ENCODE results near the gene CBX1. TPM values are rescaled to one million over a fixed set of nuclear protein-coding genes. Genes with fewer than 3 reads are reported as not detected.

Gene CBX1
- total RNA-seq, 1 donor from 2014 or later: 34.0 TPM

- H3K36me3 ChIP-seq: no peaks in the 10 kb centered on the region
- peak overlapping the region; percentile 75 for H3K27ac ChIP-seq
- H3K4me3 ChIP-seq: peak overlapping the region; percentile 82
- ATAC-seq (peak; percentile 40), DNase-seq (peak; percentile 76)
- H3K4me1 ChIP-seq: peaks cover 3% of the 10 kb centered on the region
- no peak for TF ChIP-seq CTCF (IDR thresholded peaks at IDR 0.05)
- no peaks in the 10 kb centered on the region for H3K9me3 ChIP-seq
- intact Hi-C loops (cut with DNase I): no loop called here
- H3K27me3 ChIP-seq: no peaks in the 10 kb centered on the region
These were observed 677 bp downstream of the CBX1 start for GRCh38 chr17:48100591-48101011.

GRCh38 chr17:48100160-48100559 is 1.1 kb downstream of the CBX1 start:
- H3K9me3 ChIP-seq: no peaks in the 10 kb centered on the region
- ATAC-seq (no peak), DNase-seq (no peak)
- H3K27me3 ChIP-seq: no peaks in the 10 kb centered on the region
- H3K4me3 ChIP-seq: peak overlapping the region; percentile 82
- no peaks in the 10 kb centered on the region for H3K36me3 ChIP-seq
- TF ChIP-seq CTCF (IDR thresholded peaks at IDR 0.05): no peak
- peak overlapping the region; percentile 75 for H3K27ac ChIP-seq
- peaks cover 3% of the 10 kb centered on the region for H3K4me1 ChIP-seq
- intact Hi-C loops (cut with DNase I): no loop called here

GRCh38 chr17:48095611-48096010 is 5.7 kb downstream of the CBX1 start:
- ATAC-seq: no peak
- intact Hi-C loops (cut with DNase I): no loop called here

GRCh38 chr17:48093341-48094045 is 7.8 kb downstream of the CBX1 start:
- Histone ChIP-seq H3K4me3 (no peak overlapping the region), H3K4me1 (peaks cover 3% of the 10 kb centered on the region)

More at GRCh38 chr17:48095611-48096010, 5.7 kb downstream of the CBX1 start:
- DNase-seq: no peak
- no peak for TF ChIP-seq CTCF (IDR thresholded peaks at IDR 0.05)
- Histone ChIP-seq H3K4me1 (peaks cover 3% of the 10 kb centered on the region), H3K9me3 (no peaks in the 10 kb centered on the region), H3K36me3 (no peaks in the 10 kb centered on the region), H3K27ac (no peak overlapping the region), H3K27me3 (no peaks in the 10 kb centered on the region), H3K4me3 (no peak overlapping the region)

GRCh38 chr17:48084932-48085331 is 16.3 kb downstream of the CBX1 start:
- ATAC-seq: no peak
- no peak for TF ChIP-seq CTCF (IDR thresholded peaks at IDR 0.05)
- no peak for DNase-seq
- intact Hi-C loops (cut with DNase I): loop anchor here (10.0 kb wide), 1 partner anchor 50 kb away; no protein-coding TSS in a partner anchor
- no peaks in the 10 kb centered on the region for H3K4me1 ChIP-seq
- no peak overlapping the region for H3K4me3 ChIP-seq
- H3K27ac ChIP-seq: no peak overlapping the region
- H3K36me3 ChIP-seq: no peaks in the 10 kb centered on the region
- no peaks in the 10 kb centered on the region for H3K27me3 ChIP-seq
- no peaks in the 10 kb centered on the region for H3K9me3 ChIP-seq

More at GRCh38 chr17:48093341-48094045, 7.8 kb downstream of the CBX1 start:
- Histone ChIP-seq H3K27ac (no peak overlapping the region), H3K9me3 (no peaks in the 10 kb centered on the region), H3K27me3 (no peaks in the 10 kb centered on the region), H3K36me3 (no peaks in the 10 kb centered on the region)
- no peak for TF ChIP-seq CTCF (IDR thresholded peaks at IDR 0.05)
- intact Hi-C loops (cut with DNase I): no loop called here
- no peak for ATAC-seq
- DNase-seq: no peak
